K562 (cell line): ENCODE results near the gene CDC45. TPM values are rescaled to one million over a fixed set of nuclear protein-coding genes. Genes with fewer than 3 reads are reported as not detected.

Experiments used
- GTF2E2 ChIP-seq: fragments of 200-800 bp; sonication (Bioruptor generic); IDR thresholded peaks from 2 replicates; pipeline ENCODE4 v1.6.1; 2016; ENCODE audit warnings: missing genetic modification characterization, missing compliant biosample characterization
- NFRKB ChIP-seq: fragments of 450-650 bp; IDR thresholded peaks from 2 replicates; pipeline ENCODE4 v1.6.1; 2016; ENCODE audit warnings: low read depth
- NR4A1 ChIP-seq, 2 experiments: fragments of 250-450 bp in 1 of 2; fragments of 450-650 bp in 1 of 2; sonication (Bioruptor Pico) in 1 of 2; IDR thresholded peaks; 2 replicates each; pipeline versions ENCODE4 v1.4.0 to v1.6.1; 2016 to 2020; ENCODE audit warnings: mild to moderate bottlenecking in 2 of 2, missing compliant biosample characterization in 1 of 2, missing genetic modification characterization in 1 of 2, moderate library complexity in 1 of 2
- PCBP2 ChIP-seq: fragments of 200-400 bp; formaldehyde crosslinking; IDR thresholded peaks from 2 replicates; pipeline ENCODE4 v1.6.1; 2018; ENCODE audit warnings: low read length, low read depth, mild to moderate bottlenecking, moderate library complexity; ENCODE audit not compliant: poor library complexity, severe bottlenecking
- POLR2B ChIP-seq: fragments of 450-650 bp; IDR thresholded peaks from 2 replicates; pipeline ENCODE4 v1.6.1; 2018; ENCODE audit warnings: low read depth; ENCODE audit not compliant: partially characterized antibody
- PPARD ChIP-seq: fragments of 250-450 bp; sonication (Bioruptor Pico); IDR thresholded peaks from 2 replicates; pipeline ENCODE4 v1.8.0; 2022; ENCODE audit warnings: inconsistent platforms, mild to moderate bottlenecking, moderate library complexity
- PRMT5 ChIP-seq: sonication (generic); formaldehyde crosslinking; IDR thresholded peaks from 2 replicates; pipeline ENCODE4 v1.5.0; 2020; ENCODE audit warnings: missing genetic modification reagents
- RB1 ChIP-seq: fragments of 450-650 bp; IDR thresholded peaks from 2 replicates; pipeline ENCODE4 v1.6.1; 2017; ENCODE audit warnings: low read depth, mild to moderate bottlenecking
- SIN3A ChIP-seq, 2 experiments: fragments of 150-350 bp in 1 of 2; IDR thresholded peaks; 2 replicates each; pipeline ENCODE4 v1.6.1; 2011 to 2016; ENCODE audit warnings: borderline replicate concordance in 2 of 2, low read depth in 2 of 2, low read length in 2 of 2, mild to moderate bottlenecking in 2 of 2, moderate library complexity in 2 of 2; ENCODE audit not compliant: control insufficient read depth in 1 of 2
- ZNF384 ChIP-seq: IDR thresholded peaks from 2 replicates; pipeline ENCODE4 v1.6.1; 2012; ENCODE audit warnings: low read depth, low read length, improper control_type of control experiment
- polyA plus RNA-seq, 8 experiments: library from polyadenylated mRNA; depleted of rRNA in 4 of 8; stranded (reverse) in 5 of 8; unstranded in 3 of 8; fragments of >200 nt; fragmentation: Nextera tagmentation in 2 of 8; fragmentation: Illumina TruSeq in 1 of 8; extraction: Ambion mirVana in 2 of 8; extraction: Trizol in 1 of 8; gene quantifications; 2 replicates each; pipeline versions ENCODE4 v1.2.1 to v1.2.3, GENCODE V29; 2011 to 2014; ENCODE audit warnings: inconsistent platforms in 1 of 8, missing spikeins in 1 of 8
- total RNA-seq, 7 experiments: library from RNA; depleted of rRNA in 6 of 7; stranded (reverse); fragments of >200 nt in 6 of 7; fragmentation: Illumina TruSeq in 2 of 7; extraction: Trizol in 2 of 7; gene quantifications; 2 replicates each; pipeline versions ENCODE4 v1.2.1 to v1.2.3, GENCODE V29; 2011 to 2021; ENCODE audit warnings: low replicate concordance in 1 of 7
- TF ChIP-seq, protein P1 (sequence below): sonication (generic); formaldehyde crosslinking; IDR thresholded peaks from 2 replicates; pipeline ENCODE4 v1.8.1; 2023; ENCODE audit warnings: missing genetic modification reagents, mild to moderate bottlenecking, borderline replicate concordance
- TF ChIP-seq, protein P2 (sequence below): fragments of 250-450 bp; sonication (Bioruptor Pico); IDR thresholded peaks from 2 replicates; pipeline ENCODE4 v1.5.0; 2021; ENCODE audit warnings: mild to moderate bottlenecking, borderline replicate concordance
- TF ChIP-seq, protein P3 (sequence below): fragments of 450-650 bp; formaldehyde crosslinking; IDR thresholded peaks from 2 replicates; pipeline ENCODE4 v1.4.0; 2022; ENCODE audit warnings: mild to moderate bottlenecking, moderate library complexity
- TF ChIP-seq, protein P4 (sequence below): fragments of 450-650 bp; formaldehyde crosslinking; IDR thresholded peaks from 2 replicates; pipeline ENCODE4 v1.4.0; 2020; ENCODE audit warnings: mild to moderate bottlenecking, moderate library complexity
- TF ChIP-seq, protein P5 (sequence below): fragments of 250-450 bp; sonication (Bioruptor Pico); IDR thresholded peaks from 2 replicates; pipeline ENCODE4 v1.6.1; 2021; ENCODE audit warnings: mild to moderate bottlenecking

CDC45 gene
- total and polyA plus RNA-seq, 9 of the 15 experiments (the other 6 are each of a cell fraction or from before 2014, with no cell fraction given): 251 to 580 (median 410) TPM

DNA sequence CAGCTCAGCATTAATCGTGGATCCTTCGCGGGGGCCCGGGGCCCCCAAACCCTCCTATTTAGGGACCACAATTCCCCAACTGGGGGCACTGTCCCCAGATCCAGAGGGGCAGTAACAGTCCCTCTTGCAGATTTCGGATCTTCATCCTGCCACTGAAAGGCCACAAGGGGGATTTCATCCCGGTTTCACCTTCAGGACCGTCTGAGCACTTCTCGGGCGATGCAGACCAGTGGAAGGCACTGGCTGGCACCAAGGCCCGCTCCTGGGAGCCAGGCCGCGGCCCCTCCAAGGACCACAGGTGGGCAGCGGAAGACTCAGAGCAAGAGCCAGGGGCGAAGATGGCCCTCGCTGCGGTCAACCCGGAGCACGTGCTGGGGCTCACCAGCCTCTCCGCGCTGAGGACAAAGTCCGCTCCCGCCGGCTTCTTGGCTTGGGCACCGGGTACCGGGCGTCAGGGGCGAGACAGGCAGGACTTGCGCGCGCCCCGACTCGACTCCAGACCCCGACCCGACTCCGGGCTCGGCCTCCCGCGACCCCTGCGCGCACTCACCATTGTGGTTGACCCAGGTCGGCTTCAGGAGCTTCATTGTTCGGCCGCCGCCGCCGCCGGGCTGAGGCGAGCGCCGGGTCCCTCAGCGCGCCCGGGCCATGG is 48.7 kb upstream of the CDC45 start (continued):
- TF ChIP-seq, protein P1, sequence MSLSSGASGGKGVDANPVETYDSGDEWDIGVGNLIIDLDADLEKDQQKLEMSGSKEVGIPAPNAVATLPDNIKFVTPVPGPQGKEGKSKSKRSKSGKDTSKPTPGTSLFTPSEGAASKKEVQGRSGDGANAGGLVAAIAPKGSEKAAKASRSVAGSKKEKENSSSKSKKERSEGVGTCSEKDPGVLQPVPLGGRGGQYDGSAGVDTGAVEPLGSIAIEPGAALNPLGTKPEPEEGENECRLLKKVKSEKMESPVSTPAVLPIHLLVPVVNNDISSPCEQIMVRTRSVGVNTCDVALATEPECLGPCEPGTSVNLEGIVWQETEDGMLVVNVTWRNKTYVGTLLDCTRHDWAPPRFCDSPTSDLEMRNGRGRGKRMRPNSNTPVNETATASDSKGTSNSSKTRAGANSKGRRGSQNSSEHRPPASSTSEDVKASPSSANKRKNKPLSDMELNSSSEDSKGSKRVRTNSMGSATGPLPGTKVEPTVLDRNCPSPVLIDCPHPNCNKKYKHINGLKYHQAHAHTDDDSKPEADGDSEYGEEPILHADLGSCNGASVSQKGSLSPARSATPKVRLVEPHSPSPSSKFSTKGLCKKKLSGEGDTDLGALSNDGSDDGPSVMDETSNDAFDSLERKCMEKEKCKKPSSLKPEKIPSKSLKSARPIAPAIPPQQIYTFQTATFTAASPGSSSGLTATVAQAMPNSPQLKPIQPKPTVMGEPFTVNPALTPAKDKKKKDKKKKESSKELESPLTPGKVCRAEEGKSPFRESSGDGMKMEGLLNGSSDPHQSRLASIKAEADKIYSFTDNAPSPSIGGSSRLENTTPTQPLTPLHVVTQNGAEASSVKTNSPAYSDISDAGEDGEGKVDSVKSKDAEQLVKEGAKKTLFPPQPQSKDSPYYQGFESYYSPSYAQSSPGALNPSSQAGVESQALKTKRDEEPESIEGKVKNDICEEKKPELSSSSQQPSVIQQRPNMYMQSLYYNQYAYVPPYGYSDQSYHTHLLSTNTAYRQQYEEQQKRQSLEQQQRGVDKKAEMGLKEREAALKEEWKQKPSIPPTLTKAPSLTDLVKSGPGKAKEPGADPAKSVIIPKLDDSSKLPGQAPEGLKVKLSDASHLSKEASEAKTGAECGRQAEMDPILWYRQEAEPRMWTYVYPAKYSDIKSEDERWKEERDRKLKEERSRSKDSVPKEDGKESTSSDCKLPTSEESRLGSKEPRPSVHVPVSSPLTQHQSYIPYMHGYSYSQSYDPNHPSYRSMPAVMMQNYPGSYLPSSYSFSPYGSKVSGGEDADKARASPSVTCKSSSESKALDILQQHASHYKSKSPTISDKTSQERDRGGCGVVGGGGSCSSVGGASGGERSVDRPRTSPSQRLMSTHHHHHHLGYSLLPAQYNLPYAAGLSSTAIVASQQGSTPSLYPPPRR (CRISPR knock-in tag): no peak
- TF ChIP-seq RB1: no peak
- TF ChIP-seq, protein P2, sequence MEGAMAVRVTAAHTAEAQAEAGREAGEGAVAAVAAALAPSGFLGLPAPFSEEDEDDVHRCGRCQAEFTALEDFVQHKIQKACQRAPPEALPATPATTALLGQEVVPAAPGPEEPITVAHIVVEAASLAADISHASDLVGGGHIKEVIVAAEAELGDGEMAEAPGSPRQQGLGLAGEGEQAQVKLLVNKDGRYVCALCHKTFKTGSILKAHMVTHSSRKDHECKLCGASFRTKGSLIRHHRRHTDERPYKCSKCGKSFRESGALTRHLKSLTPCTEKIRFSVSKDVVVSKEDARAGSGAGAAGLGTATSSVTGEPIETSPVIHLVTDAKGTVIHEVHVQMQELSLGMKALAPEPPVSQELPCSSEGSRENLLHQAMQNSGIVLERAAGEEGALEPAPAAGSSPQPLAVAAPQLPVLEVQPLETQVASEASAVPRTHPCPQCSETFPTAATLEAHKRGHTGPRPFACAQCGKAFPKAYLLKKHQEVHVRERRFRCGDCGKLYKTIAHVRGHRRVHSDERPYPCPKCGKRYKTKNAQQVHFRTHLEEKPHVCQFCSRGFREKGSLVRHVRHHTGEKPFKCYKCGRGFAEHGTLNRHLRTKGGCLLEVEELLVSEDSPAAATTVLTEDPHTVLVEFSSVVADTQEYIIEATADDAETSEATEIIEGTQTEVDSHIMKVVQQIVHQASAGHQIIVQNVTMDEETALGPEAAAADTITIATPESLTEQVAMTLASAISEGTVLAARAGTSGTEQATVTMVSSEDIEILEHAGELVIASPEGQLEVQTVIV: no peak
- no peak for TF ChIP-seq PRMT5 (CRISPR knock-in tag)
- TF ChIP-seq GTF2E2 (tag): no peak
- TF ChIP-seq, protein P3, sequence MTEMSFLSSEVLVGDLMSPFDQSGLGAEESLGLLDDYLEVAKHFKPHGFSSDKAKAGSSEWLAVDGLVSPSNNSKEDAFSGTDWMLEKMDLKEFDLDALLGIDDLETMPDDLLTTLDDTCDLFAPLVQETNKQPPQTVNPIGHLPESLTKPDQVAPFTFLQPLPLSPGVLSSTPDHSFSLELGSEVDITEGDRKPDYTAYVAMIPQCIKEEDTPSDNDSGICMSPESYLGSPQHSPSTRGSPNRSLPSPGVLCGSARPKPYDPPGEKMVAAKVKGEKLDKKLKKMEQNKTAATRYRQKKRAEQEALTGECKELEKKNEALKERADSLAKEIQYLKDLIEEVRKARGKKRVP (CRISPR knock-in tag): no peak
- TF ChIP-seq POLR2B: no peak
- TF ChIP-seq NR4A1 (CRISPR knock-in tag; IDR thresholded peaks at IDR 0.05): peak; percentile 90
- peak; percentile 45; the same call in 1 of the 2 replicates for TF ChIP-seq NR4A1 (tag; IDR thresholded peaks at IDR 0.05)
- TF ChIP-seq SIN3A (IDR thresholded peaks at IDR 0.05; ENCODE audit: borderline replicate concordance in 2 of 2, control insufficient read depth in 1 of 2, low read depth in 2 of 2, low read length in 2 of 2): peak in 1 of 2 experiments; percentile 87; a peak in 1 of 4 replicates
- TF ChIP-seq, protein P4, sequence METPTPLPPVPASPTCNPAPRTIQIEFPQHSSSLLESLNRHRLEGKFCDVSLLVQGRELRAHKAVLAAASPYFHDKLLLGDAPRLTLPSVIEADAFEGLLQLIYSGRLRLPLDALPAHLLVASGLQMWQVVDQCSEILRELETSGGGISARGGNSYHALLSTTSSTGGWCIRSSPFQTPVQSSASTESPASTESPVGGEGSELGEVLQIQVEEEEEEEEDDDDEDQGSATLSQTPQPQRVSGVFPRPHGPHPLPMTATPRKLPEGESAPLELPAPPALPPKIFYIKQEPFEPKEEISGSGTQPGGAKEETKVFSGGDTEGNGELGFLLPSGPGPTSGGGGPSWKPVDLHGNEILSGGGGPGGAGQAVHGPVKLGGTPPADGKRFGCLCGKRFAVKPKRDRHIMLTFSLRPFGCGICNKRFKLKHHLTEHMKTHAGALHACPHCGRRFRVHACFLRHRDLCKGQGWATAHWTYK (CRISPR knock-in tag): peak; percentile 74; the same call in 1 of the 2 replicates
- no peak for TF ChIP-seq ZNF384
- TF ChIP-seq NFRKB: no peak
- no peak for TF ChIP-seq PPARD (CRISPR knock-in tag)
- TF ChIP-seq, protein P5, sequence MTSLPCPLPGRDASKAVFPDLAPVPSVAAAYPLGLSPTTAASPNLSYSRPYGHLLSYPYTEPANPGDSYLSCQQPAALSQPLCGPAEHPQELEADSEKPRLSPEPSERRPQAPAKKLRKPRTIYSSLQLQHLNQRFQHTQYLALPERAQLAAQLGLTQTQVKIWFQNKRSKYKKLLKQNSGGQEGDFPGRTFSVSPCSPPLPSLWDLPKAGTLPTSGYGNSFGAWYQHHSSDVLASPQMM (CRISPR knock-in tag): no peak
- no peak for TF ChIP-seq PCBP2
